Stimulated activated CD4-positive, alpha-beta T cell treated with anti-CD3 and anti-CD28 coated beads, Interleukin-1b, Interleukin-23, amount 100 ng/mL, for 1 hour (primary cell): ENCODE data around the gene AAMDC.

Source experiments
- DNase-seq, 2 donors: peaks; one replicate each; pipeline ENCODE4 v3.0.0-alpha.2; 2020; ENCODE audit warnings: low read depth in 2 of 2

AAMDC gene

GRCh38 chr11:77820565-77821348 is at the start of gene AAMDC, which contains the start of gene RSF1:
Gene AAMDC (plus strand): TSS chr11:77821144. CDS start chr11:77842497, 21,353 bp downstream.
Gene RSF1 (minus strand): TSS chr11:77820722. CDS start chr11:77820714, 8 bp downstream.
- peak; percentile 92 to 96 for DNase-seq

DNA sequence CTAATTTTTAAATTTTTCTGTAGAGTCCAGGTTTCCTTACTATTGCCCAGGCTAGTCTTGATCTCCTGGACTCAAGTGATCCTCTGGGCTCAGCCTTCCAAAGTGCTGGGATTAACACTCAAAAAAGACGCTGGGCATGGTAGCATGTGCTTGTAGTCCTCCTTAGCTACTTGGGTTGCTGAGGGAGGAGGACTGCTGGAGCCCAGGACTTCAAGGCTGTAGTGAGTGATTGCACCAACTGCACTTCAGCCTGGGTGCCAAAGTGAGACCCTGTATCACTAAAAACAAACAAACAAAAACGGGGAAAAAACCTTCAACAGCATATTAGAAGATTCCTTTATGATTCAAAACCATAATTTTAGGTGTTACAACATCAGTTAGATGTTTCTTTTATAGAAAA is 45.0 kb upstream of the AAMDC start:
- no peak for DNase-seq

DNA sequence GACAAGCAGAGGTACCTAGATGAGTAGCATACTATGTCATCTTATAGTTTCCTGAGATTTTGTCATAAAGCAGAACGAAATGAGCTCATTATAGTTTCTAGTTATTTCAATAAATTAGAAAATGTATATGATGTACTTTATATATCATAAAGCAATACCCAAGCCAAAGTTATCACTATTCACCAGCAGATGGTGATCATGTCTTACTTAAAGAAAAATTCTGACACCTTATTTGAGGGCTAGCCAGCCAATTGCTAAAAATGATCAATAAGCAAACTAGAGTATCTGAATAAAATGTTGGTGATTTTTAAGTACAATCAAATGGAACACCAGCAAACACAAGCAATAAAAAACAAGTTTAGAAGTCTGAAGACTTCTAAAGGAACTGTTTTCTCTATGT is 44.5 kb upstream of the AAMDC start:
- no peak for DNase-seq

DNA sequence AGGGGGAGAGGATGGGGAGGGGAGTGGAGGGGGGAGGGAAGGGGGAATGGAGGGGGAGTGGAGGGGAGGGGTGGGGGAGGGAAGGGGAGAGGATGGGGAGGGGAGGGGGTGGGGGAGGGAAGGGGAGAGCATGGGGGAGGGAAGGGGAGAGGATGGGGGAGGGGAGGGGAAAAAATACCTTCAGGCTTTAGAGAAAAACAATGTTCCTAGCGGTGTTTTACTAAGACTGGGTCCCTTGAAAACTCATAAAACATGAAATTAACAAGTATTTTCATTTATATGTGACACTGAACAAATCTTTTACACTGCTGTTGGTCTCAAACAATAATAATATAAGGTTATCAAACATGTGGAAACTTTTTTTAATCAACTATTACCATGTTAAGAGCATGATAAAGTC is 42.8 kb upstream of the AAMDC start:
- DNase-seq = no peak

- no peak for DNase-seq
Measured at GRCh38 chr11:77778549-77778948, 42.4 kb upstream of the AAMDC start.

- DNase-seq = no peak
Measured at GRCh38 chr11:77779935-77780334, 41.0 kb upstream of the AAMDC start.

GRCh38 chr11:77783025-77783424 is 37.9 kb upstream of the AAMDC start:
- no peak for DNase-seq

GRCh38 chr11:77784572-77784971 is 36.4 kb upstream of the AAMDC start:
- DNase-seq = no peak

DNA sequence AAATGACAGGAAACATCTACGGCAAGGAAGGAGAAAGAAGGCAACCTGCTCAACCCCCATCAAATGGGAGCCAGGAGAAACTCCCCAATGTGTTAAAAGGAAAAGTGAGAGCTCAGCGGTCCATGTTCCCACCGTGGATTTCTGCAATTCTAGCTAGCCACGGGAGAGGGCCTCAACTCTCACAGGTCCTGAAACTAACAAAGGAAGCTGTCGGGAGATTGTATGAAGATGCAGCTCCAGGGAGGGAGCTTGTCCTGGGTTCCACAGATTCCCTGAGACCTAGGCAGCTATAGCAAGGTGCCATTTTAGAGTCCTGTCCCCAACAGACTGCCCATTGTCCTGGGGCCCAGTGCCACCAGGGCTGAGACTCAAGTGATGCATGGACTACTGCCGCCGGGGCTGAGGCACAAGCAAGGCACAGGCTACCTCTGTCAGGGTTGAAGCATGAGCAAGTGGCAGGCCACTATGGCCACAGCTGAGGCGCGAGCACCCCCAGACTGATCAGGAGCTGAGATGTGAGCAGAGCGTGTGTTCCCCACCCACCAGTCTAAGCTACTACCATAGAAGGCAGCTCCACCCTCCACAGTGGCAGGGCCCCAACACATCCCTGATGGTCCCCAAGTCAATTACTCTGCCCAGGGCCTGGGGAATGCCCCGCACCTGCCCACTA is 31.7 kb upstream of the AAMDC start:
- DNase-seq = no peak

DNA sequence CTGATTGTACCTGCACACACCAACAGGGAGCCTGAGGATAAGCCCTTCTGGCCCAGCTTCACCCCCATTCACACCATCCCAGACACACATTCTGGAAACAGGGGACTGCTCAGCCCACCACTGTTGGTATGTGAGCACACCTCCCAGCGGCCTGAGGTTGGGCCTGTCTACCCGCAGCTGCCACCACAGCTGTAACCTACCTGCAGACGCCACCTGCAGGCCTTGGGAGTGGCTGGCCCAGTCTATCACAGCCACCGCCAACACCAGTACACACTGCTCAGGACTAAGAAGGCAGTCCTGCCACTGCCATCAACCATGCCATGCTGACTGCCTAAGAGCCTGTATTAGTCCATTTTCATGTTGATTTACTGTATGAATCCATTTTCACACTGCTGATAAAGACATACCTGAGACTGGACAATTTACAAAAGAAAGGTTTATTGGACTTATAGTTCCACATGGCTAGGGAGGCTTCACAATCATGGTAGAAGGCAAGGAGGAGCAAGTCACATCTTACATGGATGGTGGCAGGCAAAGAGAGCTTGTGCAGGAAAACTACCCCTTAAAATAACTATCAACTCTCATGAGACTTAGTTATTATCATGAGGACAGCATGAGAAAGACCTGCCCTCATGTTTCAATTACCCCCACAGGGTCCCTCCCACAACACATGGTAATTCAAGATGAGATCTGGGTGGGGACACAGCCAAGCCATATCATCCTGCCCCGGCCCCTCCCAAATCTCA is 31.0 kb upstream of the AAMDC start:
- no peak for DNase-seq

- DNase-seq = no peak
Measured at GRCh38 chr11:77791301-77791700, 29.6 kb upstream of the AAMDC start.

- DNase-seq = no peak
Measured at GRCh38 chr11:77793972-77794371, 27.0 kb upstream of the AAMDC start.

DNA sequence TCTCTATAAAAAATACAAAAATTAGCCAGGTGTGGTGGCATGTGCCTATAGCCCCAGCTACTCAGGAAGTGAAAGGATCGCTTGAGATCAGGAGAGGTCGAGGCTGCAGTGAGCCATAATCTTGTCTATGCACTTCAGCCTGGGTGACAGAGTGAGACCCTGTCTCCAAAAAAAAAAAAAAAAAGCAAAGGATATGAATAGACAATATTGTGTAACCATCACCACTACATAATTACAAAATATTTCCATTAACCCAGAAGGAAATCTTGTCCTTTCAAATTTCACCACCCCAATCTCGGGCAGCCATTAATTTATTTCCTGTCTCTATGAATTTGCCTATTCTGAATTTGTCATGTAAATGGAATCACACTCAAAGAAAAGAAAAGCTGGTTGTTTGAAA is 21.6 kb upstream of the AAMDC start:
- no peak for DNase-seq

- DNase-seq = no peak
Measured at GRCh38 chr11:77800449-77800848, 20.5 kb upstream of the AAMDC start.

DNA sequence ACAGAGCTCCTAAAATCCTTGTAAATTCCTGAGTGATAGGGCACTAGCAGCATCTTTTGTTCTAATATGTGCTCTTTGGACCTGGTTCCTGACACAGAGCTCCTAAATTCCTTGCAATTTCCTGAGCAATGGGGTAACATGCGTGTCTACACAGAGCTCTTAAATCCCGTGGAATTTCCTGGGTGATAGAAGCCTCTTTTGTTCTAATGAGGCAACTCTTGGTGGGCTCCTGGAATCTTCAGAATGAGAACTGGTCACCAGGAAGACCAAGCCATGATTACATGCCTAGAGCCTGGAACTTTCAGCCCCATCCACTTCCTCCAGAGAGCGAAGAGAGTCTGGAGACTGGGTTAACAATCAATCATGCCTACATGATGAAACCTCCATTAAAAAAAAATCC is 19.5 kb upstream of the AAMDC start:
- DNase-seq = no peak

DNA sequence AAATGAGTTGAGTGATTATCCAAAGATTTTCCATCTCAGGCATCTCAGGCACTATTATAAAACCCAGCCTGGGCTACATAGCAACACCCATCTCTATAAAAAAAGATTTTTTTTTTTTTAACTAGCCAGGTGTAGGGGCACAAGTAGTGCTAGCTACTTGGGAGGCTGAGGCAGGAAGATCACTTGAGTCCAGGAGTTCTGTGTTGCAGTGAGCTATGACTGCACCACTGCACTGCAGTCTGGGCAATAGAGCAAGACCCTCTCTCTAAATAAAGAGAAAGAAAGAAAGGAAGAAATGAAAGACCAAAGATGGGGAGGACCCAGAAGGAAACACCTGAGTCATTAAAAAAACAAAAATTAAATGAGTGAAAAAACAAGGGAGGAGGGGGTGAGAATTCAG is 14.5 kb upstream of the AAMDC start:
- no peak for DNase-seq

DNA sequence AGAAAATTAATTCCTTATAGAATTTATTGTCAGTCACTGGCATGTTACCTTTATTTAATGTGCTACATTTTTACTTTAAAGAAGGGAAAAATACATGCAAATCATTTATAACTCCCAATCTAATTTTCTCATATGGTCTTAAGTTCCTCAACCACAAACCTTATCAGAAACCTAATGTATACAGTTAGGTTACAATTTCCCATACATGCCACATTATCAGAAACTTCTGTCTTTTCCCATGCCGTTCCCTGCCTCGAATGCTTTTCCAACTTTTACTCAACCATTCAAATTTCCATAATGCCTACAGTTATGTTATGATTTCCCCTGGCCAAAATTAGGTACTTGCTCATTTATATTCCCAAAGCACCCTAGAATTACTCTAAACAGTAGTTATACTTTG is 14.0 kb upstream of the AAMDC start:
- DNase-seq = no peak

- no peak for DNase-seq
Measured at GRCh38 chr11:77813256-77813655, 7.7 kb upstream of the AAMDC start.

DNA sequence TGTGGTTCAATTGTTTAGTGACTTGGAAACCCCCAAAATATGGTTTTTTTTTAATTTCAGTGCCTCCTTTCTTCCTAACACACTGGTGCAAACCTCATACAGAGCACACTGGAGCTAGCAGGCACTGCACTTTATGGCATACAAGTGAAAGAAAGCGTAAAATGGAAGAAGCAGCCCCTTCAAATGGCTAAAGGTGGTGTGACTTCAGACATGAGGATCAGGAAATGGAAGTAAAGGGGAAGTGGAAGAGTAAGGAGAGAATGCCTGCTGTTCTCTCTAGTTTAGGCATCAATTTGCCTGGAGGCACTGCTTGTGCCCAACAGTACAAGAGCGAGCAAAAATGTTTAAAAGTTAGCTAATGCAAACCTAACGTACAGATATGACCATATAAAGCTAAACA is 6.1 kb upstream of the AAMDC start:
- DNase-seq = no peak

- DNase-seq = no peak
Measured at GRCh38 chr11:77815459-77815858, 5.5 kb upstream of the AAMDC start.

DNA sequence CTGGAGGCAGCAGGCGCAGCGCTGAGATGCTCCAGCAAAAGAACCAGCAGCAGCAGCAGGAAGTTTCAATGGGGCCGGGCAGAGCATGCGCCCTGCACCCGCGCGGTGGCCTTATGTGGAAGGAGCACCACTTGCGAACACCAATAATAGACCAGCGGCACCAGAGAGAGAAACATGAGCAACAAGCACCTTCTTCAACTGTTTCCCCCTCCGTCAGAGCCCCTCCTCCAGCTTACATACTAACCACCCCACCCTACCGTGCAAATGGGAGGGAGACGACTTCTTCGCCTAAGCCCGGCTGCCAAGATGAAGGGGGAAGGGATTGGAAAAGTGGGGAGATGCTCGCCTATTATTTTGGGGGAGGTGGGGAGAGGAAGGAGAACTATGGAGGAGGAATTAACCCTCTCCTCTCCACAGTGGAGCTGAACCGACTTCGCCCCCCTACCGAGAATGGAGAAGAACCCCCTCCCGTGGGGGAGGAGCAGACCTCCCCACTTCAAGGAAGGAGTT is 1.5 kb upstream of the AAMDC start:
- DNase-seq = peak; percentile 54 to 68

DNA sequence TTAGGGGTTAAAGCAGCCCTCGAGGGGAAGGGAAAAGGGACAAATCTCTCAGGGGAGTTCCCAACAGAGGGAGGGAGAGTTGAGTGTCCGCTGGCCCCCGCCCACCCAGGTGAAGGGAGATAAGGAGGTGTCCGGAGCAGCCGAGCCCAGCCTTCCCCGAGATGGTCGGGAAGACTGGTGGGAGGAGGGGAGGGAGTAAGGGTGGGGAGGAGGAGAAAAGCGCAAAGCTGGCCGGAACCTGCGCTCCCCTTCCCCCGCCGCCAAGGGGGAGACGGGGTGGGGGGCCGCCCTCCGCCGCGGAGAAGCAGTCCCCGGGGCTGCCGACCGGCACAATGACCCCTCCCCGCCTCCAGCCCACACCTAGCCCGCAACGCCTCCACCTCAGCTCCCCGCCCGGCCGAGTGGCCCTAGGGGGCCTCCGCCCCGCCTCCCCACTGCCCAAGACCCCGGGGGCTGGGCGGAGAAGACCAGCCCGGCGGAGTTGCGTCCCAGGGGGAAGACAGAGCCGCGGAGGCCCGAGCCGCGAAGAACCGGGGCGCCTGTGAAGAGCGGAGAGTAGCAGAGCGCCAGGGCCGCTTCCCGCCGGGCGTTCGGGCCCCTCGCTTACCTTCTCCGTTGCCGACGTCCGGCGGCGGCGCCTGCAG is 901 bp upstream of the AAMDC start:
- DNase-seq = peak in 1 of 2 donors; percentile 12
